ENCODE measurements around the gene PXK.
"Not testable (repeated sequence)": the region's sequence is repeated elsewhere in the genome, so short reads cannot be mapped to it uniquely, and the experiment has no call there.

PXK gene

DNA sequence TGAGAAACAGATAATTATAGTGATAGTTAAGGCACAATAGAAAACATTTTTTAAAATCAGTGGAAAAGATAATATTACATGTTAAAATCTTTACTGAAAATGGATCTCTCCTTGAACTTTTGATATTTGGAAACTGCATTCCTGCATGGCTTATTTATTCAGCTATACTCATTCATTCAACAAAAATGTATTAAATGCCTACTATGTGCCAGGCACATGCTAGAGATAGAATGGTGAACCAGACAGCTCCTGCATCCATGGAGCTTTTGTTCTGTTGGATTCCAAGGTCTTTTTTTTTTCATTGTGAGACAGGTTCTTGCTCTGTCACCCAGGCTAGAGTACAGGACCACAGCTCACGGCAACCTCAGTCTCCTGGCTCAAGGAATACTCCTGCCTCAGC, 4.5 kb downstream of the PXK start:
- peaks cover 25% of the 10 kb centered on the region for H3K4me1 Mint-ChIP-seq
- no peak overlapping the region for H3K27ac Mint-ChIP-seq
- peaks cover 3% of the 10 kb centered on the region for H3K27me3 Mint-ChIP-seq (ENCODE audit: low read depth)
- TF ChIP-seq, protein P1, sequence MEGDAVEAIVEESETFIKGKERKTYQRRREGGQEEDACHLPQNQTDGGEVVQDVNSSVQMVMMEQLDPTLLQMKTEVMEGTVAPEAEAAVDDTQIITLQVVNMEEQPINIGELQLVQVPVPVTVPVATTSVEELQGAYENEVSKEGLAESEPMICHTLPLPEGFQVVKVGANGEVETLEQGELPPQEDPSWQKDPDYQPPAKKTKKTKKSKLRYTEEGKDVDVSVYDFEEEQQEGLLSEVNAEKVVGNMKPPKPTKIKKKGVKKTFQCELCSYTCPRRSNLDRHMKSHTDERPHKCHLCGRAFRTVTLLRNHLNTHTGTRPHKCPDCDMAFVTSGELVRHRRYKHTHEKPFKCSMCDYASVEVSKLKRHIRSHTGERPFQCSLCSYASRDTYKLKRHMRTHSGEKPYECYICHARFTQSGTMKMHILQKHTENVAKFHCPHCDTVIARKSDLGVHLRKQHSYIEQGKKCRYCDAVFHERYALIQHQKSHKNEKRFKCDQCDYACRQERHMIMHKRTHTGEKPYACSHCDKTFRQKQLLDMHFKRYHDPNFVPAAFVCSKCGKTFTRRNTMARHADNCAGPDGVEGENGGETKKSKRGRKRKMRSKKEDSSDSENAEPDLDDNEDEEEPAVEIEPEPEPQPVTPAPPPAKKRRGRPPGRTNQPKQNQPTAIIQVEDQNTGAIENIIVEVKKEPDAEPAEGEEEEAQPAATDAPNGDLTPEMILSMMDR (IDR thresholded peaks at IDR 0.05; ENCODE audit: unreplicated experiment in 3 of 3): no peak
- no peaks in the 10 kb centered on the region for H3K9me3 Mint-ChIP-seq
- H3K36me3 Mint-ChIP-seq (ENCODE audit: low read depth): peaks cover 8% of the 10 kb centered on the region
- no peak overlapping the region for H3K4me3 Mint-ChIP-seq

DNA sequence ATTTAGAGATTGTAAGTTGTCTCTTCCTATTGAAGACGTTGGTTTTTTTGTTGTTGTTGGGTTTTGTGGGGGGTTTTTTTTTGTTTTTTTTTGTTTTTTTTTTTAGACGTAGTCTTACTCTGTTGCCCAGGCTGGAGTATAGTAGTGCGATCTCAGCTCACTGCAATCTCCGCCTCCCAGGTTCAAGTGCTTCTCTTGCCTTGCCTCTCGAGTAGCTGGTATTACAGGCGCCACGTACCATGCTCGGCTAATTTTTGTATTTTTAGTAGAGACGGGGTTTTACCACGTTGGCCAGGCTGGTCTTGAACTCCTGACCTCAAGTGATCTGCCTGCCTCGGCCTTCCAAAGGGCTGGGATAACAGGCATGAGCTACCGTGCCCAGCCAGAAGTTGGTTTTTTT, 6.5 kb downstream of the PXK start:
- H3K4me3 Mint-ChIP-seq; H3K36me3 Mint-ChIP-seq (ENCODE audit: low read depth); H3K27ac Mint-ChIP-seq; H3K27me3 Mint-ChIP-seq (ENCODE audit: low read depth); H3K9me3 Mint-ChIP-seq: not testable (repeated sequence)
- H3K4me1 Mint-ChIP-seq: peaks cover 15% of the 10 kb centered on the region

DNA sequence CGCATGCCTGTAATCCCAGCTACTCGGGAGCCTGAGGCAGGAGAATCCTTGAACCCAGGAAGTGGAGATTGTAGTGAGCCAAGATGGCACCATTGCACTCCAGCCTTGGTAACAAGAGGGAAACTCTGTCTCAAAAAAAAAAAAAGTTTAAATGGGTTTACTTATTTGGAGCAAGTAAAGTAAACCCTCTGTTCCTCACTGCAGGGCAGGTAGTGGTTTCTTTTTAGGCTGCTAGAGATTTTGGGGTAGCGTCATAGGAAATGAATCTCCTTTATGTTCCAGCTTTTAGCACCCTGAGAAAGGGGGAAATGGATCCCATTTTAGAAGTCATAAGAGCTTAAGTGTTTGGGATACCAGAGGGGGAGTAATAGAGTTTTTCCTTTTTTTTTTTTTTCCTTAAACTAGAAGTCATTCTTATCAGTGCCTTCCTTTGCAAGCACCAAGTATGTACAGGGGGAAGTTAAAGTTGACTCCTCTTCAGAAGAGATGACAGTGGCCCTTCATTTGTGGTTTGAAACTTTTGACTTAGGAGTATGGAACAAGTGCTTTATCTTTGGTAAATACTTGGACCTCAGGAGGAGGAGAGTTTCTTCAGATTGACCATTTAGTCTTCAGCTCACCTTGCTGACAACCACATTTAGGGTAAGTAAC, 8.0 kb downstream of the PXK start:
- no peak overlapping the region for H3K27ac Mint-ChIP-seq
- no peaks in the 10 kb centered on the region for H3K9me3 Mint-ChIP-seq
- no peaks in the 10 kb centered on the region for H3K27me3 Mint-ChIP-seq (ENCODE audit: low read depth)
- H3K4me3 Mint-ChIP-seq: no peak overlapping the region
- no peaks in the 10 kb centered on the region for H3K4me1 Mint-ChIP-seq
- peaks cover 8% of the 10 kb centered on the region for H3K36me3 Mint-ChIP-seq (ENCODE audit: low read depth)
- TF ChIP-seq, protein P1 (IDR thresholded peaks at IDR 0.05; ENCODE audit: unreplicated experiment in 3 of 3): no peak

DNA sequence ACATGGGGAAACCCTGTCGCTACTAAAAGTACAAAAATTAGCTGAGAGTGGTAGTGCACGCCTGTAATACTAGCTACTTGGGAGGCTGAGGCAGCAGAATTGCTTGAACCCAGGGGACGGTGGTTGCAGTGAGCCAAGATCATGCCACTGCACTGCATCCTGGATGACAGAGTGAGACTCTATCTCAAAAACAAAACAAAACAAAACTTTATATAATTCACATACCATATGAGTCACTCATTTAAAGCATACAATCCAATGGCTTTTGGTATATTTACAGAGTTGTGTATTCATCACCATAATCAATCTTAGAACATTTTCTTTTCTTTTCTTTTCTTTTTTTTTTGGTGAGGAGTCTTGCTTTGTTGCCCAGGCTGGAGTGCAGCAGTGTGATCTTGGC, 8.7 kb downstream of the PXK start:
- Mint-ChIP-seq H3K4me3 (no peak overlapping the region), H3K9me3 (no peaks in the 10 kb centered on the region), H3K36me3 (ENCODE audit: low read depth) (peaks cover 8% of the 10 kb centered on the region), H3K27me3 (ENCODE audit: low read depth) (no peaks in the 10 kb centered on the region), H3K27ac (no peak overlapping the region), H3K4me1 (no peaks in the 10 kb centered on the region)
- TF ChIP-seq, protein P1 (IDR thresholded peaks at IDR 0.05; ENCODE audit: unreplicated experiment in 3 of 3): no peak

DNA sequence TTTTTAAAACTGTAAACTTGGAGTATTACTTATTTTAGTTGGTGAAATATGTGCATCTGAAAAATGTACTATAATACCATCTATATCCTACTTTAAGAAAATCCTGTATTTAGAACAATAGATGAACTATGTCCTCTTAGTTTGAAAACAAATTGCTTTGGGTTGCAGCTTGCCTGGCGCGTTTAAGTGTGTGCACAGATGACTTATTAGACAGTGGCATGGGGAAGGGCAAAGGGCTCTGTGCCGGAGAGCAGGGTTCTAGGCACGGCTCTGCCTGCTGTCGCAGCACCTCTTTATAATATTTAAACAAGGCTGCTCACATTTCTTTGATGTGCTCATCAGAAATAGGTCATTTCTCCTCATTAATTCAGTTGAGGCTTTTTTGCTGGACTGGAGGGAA, 10.0 kb downstream of the PXK start:
- Mint-ChIP-seq H3K36me3 (ENCODE audit: low read depth) (peaks cover 8% of the 10 kb centered on the region), H3K27me3 (ENCODE audit: low read depth) (no peaks in the 10 kb centered on the region), H3K4me3 (no peak overlapping the region), H3K4me1 (no peaks in the 10 kb centered on the region), H3K27ac (peak overlapping the region in 1 of 3 experiments; percentile 54), H3K9me3 (no peaks in the 10 kb centered on the region)
- TF ChIP-seq, protein P1 (IDR thresholded peaks at IDR 0.05; ENCODE audit: unreplicated experiment in 3 of 3): no peak

DNA sequence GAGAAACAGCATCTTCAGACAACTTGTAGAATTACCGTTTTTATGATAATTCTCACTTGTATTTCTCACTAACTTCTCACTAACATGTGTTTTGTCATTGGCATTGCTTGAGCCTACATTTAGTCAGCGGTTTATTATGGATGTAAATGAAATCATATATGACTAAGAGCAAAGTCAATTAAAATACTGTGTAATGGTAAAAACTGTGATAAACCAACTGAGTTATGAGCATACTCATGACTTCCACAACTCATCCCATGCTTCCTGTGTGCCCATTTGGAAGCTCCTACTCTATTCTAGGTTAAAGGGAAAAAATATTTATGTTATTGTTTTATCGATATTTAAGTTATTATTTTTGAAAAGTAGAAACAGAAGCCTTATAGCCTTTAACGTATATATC, 12.8 kb downstream of the PXK start:
- TF ChIP-seq, protein P1 (IDR thresholded peaks at IDR 0.05; ENCODE audit: unreplicated experiment in 3 of 3): no peak
- no peak overlapping the region for H3K27ac Mint-ChIP-seq
- no peaks in the 10 kb centered on the region for H3K9me3 Mint-ChIP-seq
- H3K4me1 Mint-ChIP-seq: no peaks in the 10 kb centered on the region
- no peaks in the 10 kb centered on the region for H3K27me3 Mint-ChIP-seq (ENCODE audit: low read depth)
- H3K4me3 Mint-ChIP-seq: no peak overlapping the region
- peaks cover 3% of the 10 kb centered on the region for H3K36me3 Mint-ChIP-seq (ENCODE audit: low read depth)
